Mesenchymal stem cell (in vitro differentiated cells and primary cell): ENCODE data around the gene GALM.

Source experiments
- DNase-seq: peaks from one replicate; pipeline ENCODE4 v3.0.0-alpha.2; 2013
- H2AFZ ChIP-seq: one replicate; pipeline ENCODE4 v1.6.1; 2013; ENCODE audit warnings: low read depth, mild to moderate bottlenecking, control low read depth, inconsistent platforms, low read length, moderate library complexity
- H2AK5ac ChIP-seq: 2 replicates; pipeline ENCODE4 v1.6.1; 2013; ENCODE audit warnings: low read length, moderate library complexity, mild to moderate bottlenecking, inconsistent platforms; ENCODE audit not compliant: severe bottlenecking
- H2BK120ac ChIP-seq: one replicate; pipeline ENCODE4 v1.6.1; 2013; ENCODE audit warnings: low read depth, mild to moderate bottlenecking, inconsistent platforms, low read length, moderate library complexity
- H2BK12ac ChIP-seq, 2 experiments: one replicate each; pipeline ENCODE4 v1.6.1; 2013; ENCODE audit warnings: inconsistent platforms in 2 of 2, low read length in 2 of 2, mild to moderate bottlenecking in 2 of 2, moderate library complexity in 2 of 2, control low read depth in 1 of 2
- H2BK15ac ChIP-seq: one replicate; pipeline ENCODE4 v1.6.1; 2013; ENCODE audit warnings: mild to moderate bottlenecking, low read depth, inconsistent platforms; ENCODE audit not compliant: poor library complexity, severe bottlenecking
- H2BK5ac ChIP-seq: 2 replicates; pipeline ENCODE4 v1.6.1; 2013; ENCODE audit warnings: low read depth, mild to moderate bottlenecking, low read length, control low read depth, inconsistent platforms; ENCODE audit not compliant: poor library complexity, severe bottlenecking
- H3K14ac ChIP-seq, 2 experiments: one replicate each; pipeline ENCODE4 v1.6.1; 2013; ENCODE audit warnings: inconsistent platforms in 2 of 2, low read length in 2 of 2, control low read depth in 1 of 2, mild to moderate bottlenecking in 1 of 2, moderate library complexity in 1 of 2
- H3K18ac ChIP-seq, 2 experiments: one replicate each; pipeline ENCODE4 v1.6.1; 2013; ENCODE audit warnings: inconsistent platforms in 2 of 2, low read length in 2 of 2, control low read depth in 1 of 2, low read depth in 1 of 2, mild to moderate bottlenecking in 1 of 2
- H3K23ac ChIP-seq, 2 experiments: one replicate each; pipeline ENCODE4 v1.6.1; 2013; ENCODE audit warnings: inconsistent platforms in 2 of 2, low read length in 2 of 2, mild to moderate bottlenecking in 2 of 2, moderate library complexity in 2 of 2, control low read depth in 1 of 2
- H3K27ac ChIP-seq: 2 replicates; pipeline ENCODE4 v1.5.1; 2013; ENCODE audit warnings: mild to moderate bottlenecking, moderate library complexity, low read length, control low read depth, inconsistent platforms; ENCODE audit not compliant: poor library complexity, severe bottlenecking
- H3K27me3 ChIP-seq, 2 experiments: 2 replicates each; pipeline versions ENCODE4 v1.6.1 to v1.7.0; 2013; ENCODE audit warnings: low read length in 2 of 2, mild to moderate bottlenecking in 2 of 2, moderate library complexity in 2 of 2, control low read depth in 1 of 2, inconsistent platforms in 1 of 2; ENCODE audit not compliant: control insufficient read depth in 1 of 2, insufficient read depth in 1 of 2
- H3K36me3 ChIP-seq, 2 experiments: 2 replicates each; pipeline versions ENCODE4 v1.6.1 to v1.7.0; 2013; ENCODE audit warnings: low read length in 2 of 2, control low read depth in 1 of 2, inconsistent platforms in 1 of 2, low read depth in 1 of 2, mild to moderate bottlenecking in 1 of 2; ENCODE audit not compliant: insufficient read depth in 2 of 2, control insufficient read depth in 1 of 2
- H3K4ac ChIP-seq, 2 experiments: one replicate each; pipeline ENCODE4 v1.6.1; 2013; ENCODE audit warnings: inconsistent platforms in 2 of 2, low read length in 2 of 2, mild to moderate bottlenecking in 2 of 2, moderate library complexity in 2 of 2, control low read depth in 1 of 2, low read depth in 1 of 2
- H3K4me1 ChIP-seq: 2 replicates; pipeline ENCODE4 v1.6.1; 2013; ENCODE audit warnings: low read depth, low read length, control low read depth; ENCODE audit not compliant: control insufficient read depth, insufficient read depth
- H3K4me2 ChIP-seq: 2 replicates; pipeline ENCODE4 v1.6.1; 2013; ENCODE audit warnings: low read length, mild to moderate bottlenecking, inconsistent platforms; ENCODE audit not compliant: poor library complexity, severe bottlenecking
- H3K4me3 ChIP-seq, 2 experiments: 2 replicates each; pipeline versions ENCODE4 v1.5.1 to v1.7.0; 2013; ENCODE audit warnings: low read length in 2 of 2, mild to moderate bottlenecking in 2 of 2, control low read depth in 1 of 2, low read depth in 1 of 2; ENCODE audit not compliant: insufficient read depth in 1 of 2
- H3K79me1 ChIP-seq: replicated peaks from 2 replicates; pipeline ENCODE4 v1.6.1; 2013; ENCODE audit warnings: mild to moderate bottlenecking, control low read depth, low read length, inconsistent platforms; ENCODE audit not compliant: poor library complexity, severe bottlenecking
- H3K9ac ChIP-seq: 2 replicates; pipeline ENCODE4 v1.7.0; 2013; ENCODE audit warnings: mild to moderate bottlenecking, low read length, moderate library complexity
- H3K9me3 ChIP-seq: 2 replicates; pipeline ENCODE4 v1.7.0; 2013; ENCODE audit warnings: mild to moderate bottlenecking, low read length; ENCODE audit not compliant: control insufficient read depth
- H4K8ac ChIP-seq: one replicate; pipeline ENCODE4 v1.6.1; 2013; ENCODE audit warnings: inconsistent platforms, mild to moderate bottlenecking, low read length, moderate library complexity
- H4K91ac ChIP-seq: one replicate; pipeline ENCODE4 v1.6.1; 2013; ENCODE audit warnings: mild to moderate bottlenecking, low read length, inconsistent platforms
- WGBS: methylation state at CpG from one replicate; pipeline ENCODE4 v1.1.7; 2013; ENCODE audit warnings: mixed read lengths; 5-methylcytosine and 5-hydroxymethylcytosine counted together

Gene GALM

GRCh38 chr2:38728694-38729093 is 62.8 kb downstream of the GALM start:
- Histone ChIP-seq H4K8ac (no peak overlapping the region), H3K14ac (no peak overlapping the region), H3K18ac (no peak overlapping the region), H3K27me3 (no peaks in the 10 kb centered on the region), H3K23ac (no peak overlapping the region), H3K4me1 (no peaks in the 10 kb centered on the region), H2AK5ac (no peak overlapping the region), H2AFZ (no peak overlapping the region), H3K9me3 (no peaks in the 10 kb centered on the region), H3K27ac (no peak overlapping the region), H2BK12ac (no peak overlapping the region), H4K91ac (no peak overlapping the region), H3K4me2 (no peak overlapping the region), H3K36me3 (peaks cover 16 to 32% of the 10 kb centered on the region in 2 experiments), H3K79me1 (peaks cover 2% of the 10 kb centered on the region), H2BK15ac (no peak overlapping the region), H3K9ac (no peak overlapping the region), H2BK5ac (no peak overlapping the region), H2BK120ac (no peak overlapping the region), H3K4me3 (no peak overlapping the region), H3K4ac (no peak overlapping the region)
- no peak for DNase-seq
- no CpG with 5 or more reads among the region's 2 CpGs for WGBS

- H2AK5ac ChIP-seq: no peak overlapping the region
These were observed 65.2 kb downstream of the GALM start for GRCh38 chr2:38731090-38731489.

GRCh38 chr2:38731684-38732221 is 65.8 kb downstream of the GALM start:
- Histone ChIP-seq H2BK5ac (no peak overlapping the region), H3K14ac (no peak overlapping the region), H2BK12ac (no peak overlapping the region), H3K9ac (no peak overlapping the region), H3K4me1 (no peaks in the 10 kb centered on the region), H3K18ac (no peak overlapping the region), H3K4ac (no peak overlapping the region), H3K27ac (no peak overlapping the region), H3K4me3 (no peak overlapping the region), H2BK15ac (no peak overlapping the region), H3K23ac (no peak overlapping the region), H4K91ac (no peak overlapping the region), H3K9me3 (no peaks in the 10 kb centered on the region), H3K4me2 (no peak overlapping the region), H4K8ac (no peak overlapping the region), H2AK5ac (no peak overlapping the region), H2AFZ (no peak overlapping the region), H3K27me3 (no peaks in the 10 kb centered on the region), H2BK120ac (no peak overlapping the region), H3K79me1 (no peaks in the 10 kb centered on the region), H3K36me3 (peaks cover 18 to 41% of the 10 kb centered on the region in 2 experiments)
- WGBS: 95% methylated on average over 14 of the region's 14 CpGs
- no peak for DNase-seq

More at GRCh38 chr2:38731090-38731489, 65.2 kb downstream of the GALM start:
- no peaks in the 10 kb centered on the region for H3K4me1 ChIP-seq
- no peak overlapping the region for H3K4me2 ChIP-seq
- no peak overlapping the region for H4K8ac ChIP-seq
- no peak overlapping the region for H2AFZ ChIP-seq
- H3K14ac ChIP-seq: no peak overlapping the region
- no peak overlapping the region for H4K91ac ChIP-seq
- H3K27ac ChIP-seq: no peak overlapping the region
- no peak overlapping the region for H3K23ac ChIP-seq
- no peaks in the 10 kb centered on the region for H3K79me1 ChIP-seq
- H3K36me3 ChIP-seq: peaks cover 18 to 41% of the 10 kb centered on the region in 2 experiments
- H3K9me3 ChIP-seq: no peaks in the 10 kb centered on the region
- H3K27me3 ChIP-seq: no peaks in the 10 kb centered on the region
- no peak overlapping the region for H2BK120ac ChIP-seq
- DNase-seq: no peak
- no peak overlapping the region for H3K4me3 ChIP-seq
- no peak overlapping the region for H3K18ac ChIP-seq
- 97% methylated on average over 5 of the region's 7 CpGs for WGBS
- no peak overlapping the region for H2BK12ac ChIP-seq
- no peak overlapping the region for H2BK5ac ChIP-seq
- no peak overlapping the region for H3K9ac ChIP-seq
- no peak overlapping the region for H2BK15ac ChIP-seq
- H3K4ac ChIP-seq: no peak overlapping the region

GRCh38 chr2:38733300-38733971 is 67.5 kb downstream of the GALM start:
- Histone ChIP-seq H2AK5ac (no peak overlapping the region), H3K9me3 (no peaks in the 10 kb centered on the region), H3K27me3 (no peaks in the 10 kb centered on the region), H2BK5ac (no peak overlapping the region), H3K36me3 (peaks cover 22 to 56% of the 10 kb centered on the region in 2 experiments), H3K23ac (no peak overlapping the region), H3K4me1 (peaks cover 7% of the 10 kb centered on the region), H3K18ac (no peak overlapping the region), H3K79me1 (peaks cover 2% of the 10 kb centered on the region), H2BK15ac (no peak overlapping the region), H3K9ac (no peak overlapping the region), H4K91ac (no peak overlapping the region), H3K4me3 (no peak overlapping the region), H2BK120ac (no peak overlapping the region), H2BK12ac (no peak overlapping the region), H3K4me2 (no peak overlapping the region), H3K14ac (no peak overlapping the region), H3K4ac (no peak overlapping the region), H4K8ac (no peak overlapping the region), H2AFZ (no peak overlapping the region), H3K27ac (no peak overlapping the region)
- 95% methylated on average over 6 of the region's 6 CpGs for WGBS
- no peak for DNase-seq
